MM.1S (cell line): Measurements from ENCODE around the gene GLA.

Experiments used
- EZH2 ChIP-seq: fragments of 300-600 bp; sonication (generic); optimal IDR thresholded peaks from 2 replicates; pipeline ENCODE3; 2017; ENCODE audit warnings: low read depth, mild to moderate bottlenecking, antibody characterized with exemption, low read length, mixed read lengths
- EZH2phosphoT487 ChIP-seq: fragments of 300-600 bp; sonication (generic); IDR thresholded peaks from 2 replicates; pipeline ENCODE4 v1.6.1; 2018; ENCODE audit warnings: antibody characterized with exemption, low read length
- TF ChIP-seq, protein P1 (sequence below): fragments of 300-600 bp; sonication (generic); IDR thresholded peaks from 2 replicates; pipeline ENCODE4 v1.5.1; 2016; ENCODE audit warnings: antibody characterized with exemption, low read length, mixed read lengths

DNA sequence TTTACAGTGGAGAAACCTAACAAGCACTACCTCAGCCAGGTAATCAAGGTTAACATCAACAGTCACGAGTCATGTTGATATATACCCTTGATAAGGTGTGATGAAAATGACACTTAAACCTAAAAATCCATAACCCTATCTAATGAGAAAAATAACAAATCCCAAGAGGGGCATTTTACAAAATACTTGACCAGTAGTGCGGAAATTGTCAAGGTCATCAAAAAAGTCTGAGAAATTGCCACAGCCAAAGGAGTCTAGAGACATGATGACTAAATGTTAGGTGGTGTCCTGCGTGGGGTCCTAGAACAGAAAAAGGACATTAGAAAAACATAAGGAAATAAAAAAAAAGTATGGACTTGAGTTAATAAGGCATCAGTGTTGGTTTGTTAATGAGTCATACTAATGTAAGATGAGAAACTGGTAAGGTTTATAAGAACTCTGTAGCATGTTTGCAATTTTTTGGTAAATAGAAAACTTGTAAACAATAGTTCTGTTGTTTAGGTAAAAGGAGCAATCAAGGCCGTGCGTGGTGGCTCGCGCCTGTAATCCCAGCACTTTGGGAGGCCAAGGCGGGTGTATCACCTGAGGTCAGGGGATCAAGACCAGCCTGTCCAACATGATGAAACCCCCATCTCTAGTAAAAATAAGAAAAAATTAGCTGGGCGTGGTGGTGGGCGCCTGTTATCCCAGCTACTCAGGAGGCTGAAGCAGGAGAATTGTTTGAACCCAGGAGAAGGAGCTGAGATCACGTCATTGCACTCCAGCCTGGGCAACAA is 14.0 kb downstream of the GLA start:
- TF ChIP-seq, protein P1, sequence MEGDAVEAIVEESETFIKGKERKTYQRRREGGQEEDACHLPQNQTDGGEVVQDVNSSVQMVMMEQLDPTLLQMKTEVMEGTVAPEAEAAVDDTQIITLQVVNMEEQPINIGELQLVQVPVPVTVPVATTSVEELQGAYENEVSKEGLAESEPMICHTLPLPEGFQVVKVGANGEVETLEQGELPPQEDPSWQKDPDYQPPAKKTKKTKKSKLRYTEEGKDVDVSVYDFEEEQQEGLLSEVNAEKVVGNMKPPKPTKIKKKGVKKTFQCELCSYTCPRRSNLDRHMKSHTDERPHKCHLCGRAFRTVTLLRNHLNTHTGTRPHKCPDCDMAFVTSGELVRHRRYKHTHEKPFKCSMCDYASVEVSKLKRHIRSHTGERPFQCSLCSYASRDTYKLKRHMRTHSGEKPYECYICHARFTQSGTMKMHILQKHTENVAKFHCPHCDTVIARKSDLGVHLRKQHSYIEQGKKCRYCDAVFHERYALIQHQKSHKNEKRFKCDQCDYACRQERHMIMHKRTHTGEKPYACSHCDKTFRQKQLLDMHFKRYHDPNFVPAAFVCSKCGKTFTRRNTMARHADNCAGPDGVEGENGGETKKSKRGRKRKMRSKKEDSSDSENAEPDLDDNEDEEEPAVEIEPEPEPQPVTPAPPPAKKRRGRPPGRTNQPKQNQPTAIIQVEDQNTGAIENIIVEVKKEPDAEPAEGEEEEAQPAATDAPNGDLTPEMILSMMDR = no peak
- TF ChIP-seq EZH2 (no peak), EZH2phosphoT487 (no peak)
